Measurements from ENCODE around the gene RAD51D.
"Not testable (repeated sequence)": the region's sequence is repeated elsewhere in the genome, so short reads cannot be mapped to it uniquely, and the experiment has no call there.

The RAD51D gene

DNA sequence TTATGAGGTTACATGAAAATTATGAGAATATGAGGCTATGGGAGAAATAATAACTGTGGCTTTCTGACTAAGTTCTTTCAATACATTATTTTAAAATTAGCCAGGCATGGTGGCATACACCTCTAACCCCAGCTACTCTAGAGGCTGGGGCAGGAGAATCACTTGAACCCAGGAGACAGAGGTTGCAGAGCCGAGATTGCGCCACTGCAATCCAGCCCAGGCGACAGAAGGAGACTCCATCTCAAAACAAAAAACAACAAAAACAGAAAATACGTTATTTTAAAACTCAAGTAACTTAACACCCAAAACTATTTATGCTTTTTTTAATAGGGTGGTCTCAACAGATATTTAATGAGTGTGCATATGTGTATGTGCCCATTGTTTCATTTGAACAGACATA lies 53.8 kb downstream of the RAD51D start:
- DNase-seq (ENCODE audit: low read depth in 2 of 2): no peak

DNA sequence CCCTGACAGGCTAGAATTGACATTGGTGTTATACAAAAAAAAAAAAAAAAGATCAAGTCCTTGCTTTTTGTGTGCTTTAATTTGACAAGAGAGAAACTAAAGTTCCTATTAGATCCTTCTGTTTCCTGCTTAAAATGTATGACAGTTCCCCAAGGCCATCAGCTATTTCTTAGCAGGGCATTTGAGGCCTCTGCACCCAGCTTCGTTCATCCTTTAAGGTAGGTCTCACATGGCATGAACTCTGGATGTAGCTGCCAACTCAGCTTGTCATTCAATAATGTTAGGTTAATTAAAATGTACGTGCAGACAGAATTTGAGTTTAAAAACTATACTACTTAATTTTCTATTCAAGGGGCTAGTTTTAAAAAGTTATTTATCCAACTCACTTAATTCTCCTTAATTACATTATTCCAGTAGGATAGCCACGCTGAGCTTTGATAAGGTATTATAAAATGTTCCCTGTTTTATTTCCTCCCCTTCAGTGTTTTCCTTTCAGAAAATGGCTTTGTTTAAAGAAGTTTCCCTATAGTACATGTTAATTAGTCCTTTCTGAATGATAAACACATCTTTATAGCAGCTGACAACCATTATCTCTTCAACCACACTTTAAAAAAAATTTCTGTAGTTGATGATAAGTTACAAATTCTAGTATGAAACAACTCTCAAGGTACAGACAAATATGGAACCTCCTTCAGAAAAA lies 55.0 kb downstream of the RAD51D start:
- no peak for DNase-seq (ENCODE audit: low read depth in 2 of 2)

GRCh38 chr17:35063514-35064223 lies 56.0 kb downstream of the RAD51D start, which contains the start of gene RFFL:
Gene RFFL (minus strand): TSS chr17:35063707. CDS start chr17:35026553, 37,154 bp downstream.
- DNase-seq (ENCODE audit: low read depth in 2 of 2): peak; percentile 87 to 88

DNA sequence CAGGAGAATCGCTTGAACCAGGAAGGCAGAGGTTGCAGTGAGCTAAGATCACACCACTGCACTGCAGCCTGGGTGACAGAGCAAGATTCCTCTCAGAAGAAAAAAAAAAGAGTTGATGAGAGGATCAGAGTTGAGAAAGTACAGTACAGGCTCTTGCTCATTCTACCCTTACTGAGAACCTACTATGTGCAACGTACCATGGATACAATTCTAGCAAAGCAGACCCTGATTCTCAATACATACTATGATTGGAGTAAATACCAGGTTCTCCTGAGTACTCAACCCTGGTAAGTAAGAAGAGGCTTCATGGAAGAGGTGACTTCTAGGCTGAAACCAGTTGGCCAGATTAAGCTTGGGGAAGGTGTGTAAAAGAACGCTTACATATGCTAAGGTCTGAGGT lies 57.4 kb downstream of the RAD51D start:
- no peak for DNase-seq (ENCODE audit: low read depth in 2 of 2)

- no peak for DNase-seq (ENCODE audit: low read depth in 2 of 2)
These were observed 62.2 kb downstream of the RAD51D start for GRCh38 chr17:35057332-35057915.

DNA sequence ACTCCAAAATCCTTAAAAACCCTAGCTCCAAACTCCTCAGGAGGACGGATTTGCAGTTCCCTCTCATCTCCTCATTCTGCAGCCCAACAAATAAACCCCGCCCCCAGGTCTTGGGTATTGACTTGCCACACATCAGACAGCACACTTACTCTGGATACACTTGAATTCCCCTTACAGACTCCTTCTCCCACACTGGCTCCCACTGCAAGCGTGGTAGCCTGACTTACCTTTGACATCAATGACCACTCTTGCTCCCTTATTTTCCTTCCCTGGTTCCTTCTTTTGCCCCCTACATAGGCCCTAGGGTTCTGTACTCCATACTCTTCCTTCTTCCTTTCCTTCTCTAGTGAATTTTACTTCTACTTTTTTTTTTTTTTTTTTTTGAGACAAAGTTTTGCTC lies 63.6 kb downstream of the RAD51D start:
- no peak for DNase-seq (ENCODE audit: low read depth in 2 of 2)

- no peak for DNase-seq (ENCODE audit: low read depth in 2 of 2)
These were observed 66.5 kb downstream of the RAD51D start for GRCh38 chr17:35053204-35053603.

- DNase-seq (ENCODE audit: low read depth in 2 of 2): no peak
These were observed 66.9 kb downstream of the RAD51D start for GRCh38 chr17:35052780-35053179.

DNA sequence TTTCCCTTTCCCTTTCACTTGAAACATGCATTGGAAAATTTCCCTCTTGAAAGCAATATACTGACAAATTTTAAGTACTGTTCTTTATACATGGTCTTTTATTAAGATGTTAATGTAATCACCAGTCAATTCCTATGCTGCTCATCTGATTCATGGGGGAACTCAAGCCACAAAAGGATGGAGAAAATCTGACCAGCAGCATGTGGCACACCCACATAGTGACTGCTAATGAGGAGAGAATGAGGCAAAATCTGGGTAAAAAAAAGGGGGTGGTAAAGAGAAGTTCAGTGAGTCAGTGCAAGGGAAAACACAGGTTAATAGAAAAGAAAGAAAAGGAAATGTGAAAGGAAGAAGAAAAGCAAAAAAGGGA lies 67.4 kb downstream of the RAD51D start:
- DNase-seq (ENCODE audit: low read depth in 2 of 2): peak; percentile 8 to 10

GRCh38 chr17:35051579-35052240 lies 68.0 kb downstream of the RAD51D start:
- DNase-seq (ENCODE audit: low read depth in 2 of 2): peak; percentile 6 to 8

DNA sequence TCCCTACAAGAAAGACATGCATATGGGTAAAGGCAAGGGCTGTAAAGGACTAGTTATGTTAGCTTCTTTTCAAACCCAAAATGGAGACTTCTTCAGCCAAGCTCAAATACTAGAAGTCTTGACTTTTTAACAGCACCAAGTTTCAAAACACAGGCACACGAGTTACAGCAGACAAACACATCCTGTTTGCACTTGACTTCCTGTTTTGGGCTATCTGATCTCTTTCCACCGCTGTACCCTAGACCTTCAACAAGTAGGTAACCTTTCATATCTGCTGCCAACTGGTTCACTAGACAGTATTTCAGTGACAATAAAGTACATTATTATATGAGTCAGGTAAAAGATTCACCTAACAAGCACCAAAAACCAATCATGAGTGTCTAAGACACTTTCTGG lies 68.5 kb downstream of the RAD51D start:
- no peak for DNase-seq (ENCODE audit: low read depth in 2 of 2)

- no peak for DNase-seq (ENCODE audit: low read depth in 2 of 2)
These were observed 69.5 kb downstream of the RAD51D start for GRCh38 chr17:35050170-35050569.

- DNase-seq (ENCODE audit: low read depth in 2 of 2): no peak
These were observed 70.8 kb downstream of the RAD51D start for GRCh38 chr17:35048685-35049379.

DNA sequence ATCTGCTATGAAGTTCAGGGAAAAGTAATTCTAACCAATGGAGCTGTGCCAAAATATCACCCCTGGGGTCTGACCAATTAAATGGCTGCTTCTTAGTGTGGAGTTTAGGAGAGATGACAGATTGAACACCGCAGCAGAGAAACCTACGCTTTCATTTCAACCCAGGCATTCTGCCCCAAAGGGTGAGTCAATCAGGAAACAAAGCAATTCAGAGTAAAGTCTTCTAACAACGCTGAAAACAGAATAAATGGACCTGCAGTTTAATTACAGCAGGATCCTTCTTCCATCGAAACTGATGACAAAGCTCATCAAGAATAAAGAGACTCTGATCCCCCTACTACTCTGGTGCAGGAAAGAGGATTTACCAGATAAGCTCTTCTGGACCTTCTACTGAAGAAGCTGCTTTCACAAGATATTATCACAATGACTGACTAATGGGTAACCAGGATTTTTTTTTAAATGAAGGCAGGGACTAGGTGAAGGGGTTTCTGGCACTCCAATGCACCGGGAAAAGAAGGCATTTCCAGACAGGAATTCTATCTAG lies 72.8 kb downstream of the RAD51D start:
- peak; percentile 37 for DNase-seq (ENCODE audit: low read depth in 2 of 2)

- no peak for DNase-seq (ENCODE audit: low read depth in 2 of 2)
These were observed 73.4 kb downstream of the RAD51D start for GRCh38 chr17:35046245-35046644.

DNA sequence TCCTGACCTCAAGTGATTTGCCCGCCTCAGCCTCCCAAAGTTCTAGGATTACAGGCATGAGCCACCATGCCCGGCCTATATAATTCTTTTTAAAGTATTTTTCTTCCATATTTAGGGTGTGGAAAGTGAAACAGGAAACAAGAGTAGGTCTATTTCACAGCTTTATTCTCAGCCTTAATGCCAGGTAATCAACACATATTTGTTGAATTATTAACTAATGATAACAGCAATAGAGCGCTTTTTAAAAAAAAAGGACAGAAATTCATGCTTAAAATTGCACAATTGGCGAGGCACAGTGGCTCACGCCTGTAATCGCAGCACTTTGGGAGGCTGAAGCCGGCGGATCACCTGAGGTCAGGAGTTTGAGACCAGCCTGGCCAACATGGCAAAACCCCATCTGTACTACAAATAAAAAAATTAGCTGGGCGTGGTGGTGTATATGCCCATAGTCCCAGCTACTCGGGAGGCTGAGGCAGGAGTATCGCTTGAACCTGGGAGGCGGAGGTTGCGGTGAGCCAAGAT lies 74.1 kb downstream of the RAD51D start:
- DNase-seq (ENCODE audit: low read depth in 2 of 2): not testable (repeated sequence)

DNA sequence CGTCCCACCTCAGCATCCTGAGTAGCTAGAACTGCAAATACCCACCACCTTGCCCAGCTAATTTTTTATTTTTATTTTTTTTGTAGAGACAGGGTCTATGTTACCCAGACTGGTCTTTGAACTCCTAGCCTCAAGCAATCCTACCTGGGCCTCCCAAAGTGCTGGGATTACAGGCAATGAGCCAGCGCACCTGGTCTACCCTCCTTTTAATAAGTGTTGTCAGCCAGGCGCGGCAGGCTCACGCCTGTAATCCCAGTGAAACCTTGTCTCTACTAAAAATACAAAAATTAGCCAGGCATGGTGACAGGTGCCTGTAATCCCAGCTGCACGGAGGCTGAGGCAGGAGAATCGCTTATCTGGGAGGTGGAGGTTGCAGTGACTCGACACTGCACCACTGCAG lies 75.5 kb downstream of the RAD51D start:
- no peak for DNase-seq (ENCODE audit: low read depth in 2 of 2)
